SKM-1 (cell line): ENCODE data around the gene IL24.

Source experiments
- DNase-seq: peaks from one replicate; lab custom pipeline; 2025; ENCODE audit not compliant: unreplicated experiment; lab: John Stamatoyannopoulos, UW

IL24 gene

DNA sequence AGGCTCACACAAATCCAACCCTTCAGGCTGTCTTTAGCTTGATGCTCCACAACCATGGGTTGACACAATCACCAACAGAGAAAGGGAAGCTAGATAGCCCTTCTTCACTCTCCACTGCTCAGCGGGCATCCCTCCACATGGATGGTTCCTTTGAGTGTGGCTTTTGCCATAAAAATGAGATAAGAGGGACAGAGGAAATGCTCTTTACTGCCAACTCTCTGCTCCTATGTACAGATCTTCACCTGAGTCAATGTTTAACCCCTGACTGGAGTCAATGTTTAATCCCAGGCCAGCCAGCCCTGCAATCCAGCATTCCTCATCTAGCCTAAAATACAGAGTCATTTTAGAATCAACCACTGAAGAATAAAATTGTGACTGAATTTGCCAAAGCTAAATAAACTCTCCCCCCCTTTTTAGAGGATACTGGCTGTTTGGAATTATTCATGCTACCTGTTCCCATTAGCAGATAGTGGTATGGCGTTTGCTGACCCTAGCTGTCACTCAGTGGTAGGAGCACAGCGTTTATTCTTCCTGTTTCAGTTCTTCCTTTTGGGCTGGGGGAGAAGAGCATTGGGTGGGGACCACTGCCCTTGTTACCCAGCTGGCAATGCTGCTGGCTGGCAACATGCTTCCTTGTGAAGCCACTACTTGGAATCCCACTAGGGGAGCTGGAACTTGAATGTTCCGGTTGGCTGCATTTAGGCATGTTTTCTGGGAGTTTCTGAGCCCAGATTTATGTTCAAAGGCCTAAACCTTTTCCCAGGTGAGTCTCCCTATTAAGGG, 54.3 kb downstream of the IL24 start:
- no peak for DNase-seq

- DNase-seq, result peak; percentile 85
These were observed 54.9 kb downstream of the IL24 start for GRCh38 chr1:206952171-206952570.

DNA sequence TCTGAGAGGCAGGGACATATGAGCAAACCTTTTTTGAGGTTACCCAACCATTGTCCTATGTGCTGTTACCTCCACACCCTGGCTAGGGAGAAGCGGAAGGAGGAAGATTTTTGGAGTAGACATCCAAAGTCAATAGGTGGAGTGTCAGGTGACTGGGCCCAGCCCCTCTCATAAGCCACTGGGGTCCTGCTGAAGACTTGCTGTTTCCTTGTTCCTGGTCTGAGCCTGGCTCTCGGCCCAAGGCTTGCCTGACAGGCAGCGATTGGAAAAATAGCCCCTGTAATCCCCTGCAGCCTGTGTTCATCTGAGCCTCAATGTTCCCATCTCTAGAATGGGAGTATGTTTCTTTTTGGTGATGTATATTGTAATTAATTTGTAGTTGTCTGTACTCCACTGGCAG, 55.9 kb downstream of the IL24 start:
- no peak for DNase-seq

DNA sequence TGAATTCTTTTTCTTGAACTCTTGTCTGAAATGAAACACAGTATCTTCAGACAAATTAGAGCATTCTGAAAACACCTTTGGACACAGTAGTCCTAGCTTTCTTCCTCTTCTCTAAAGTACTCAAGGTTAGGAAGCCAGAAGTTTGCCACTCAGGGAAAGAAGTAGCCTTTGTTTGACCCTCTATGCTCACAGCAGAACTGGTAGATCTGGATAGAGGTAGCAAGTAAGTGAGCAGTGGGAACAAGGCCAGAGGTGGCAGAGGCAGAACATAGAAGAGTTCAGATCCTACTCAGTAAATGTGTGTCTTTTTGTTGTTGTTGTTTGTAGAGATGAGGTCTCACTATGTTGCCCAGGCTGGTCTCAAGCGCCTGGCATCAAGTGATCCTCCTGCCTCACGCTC, 56.4 kb downstream of the IL24 start:
- no peak for DNase-seq
